Measurements from ENCODE around the gene TRAF1. TPM values are rescaled to one million over a fixed set of nuclear protein-coding genes. Genes with fewer than 3 reads are reported as not detected.

Gene TRAF1
- total and polyA plus RNA-seq, 4 donors: 3.9 to 23.1 (median 6.1) TPM

DNA sequence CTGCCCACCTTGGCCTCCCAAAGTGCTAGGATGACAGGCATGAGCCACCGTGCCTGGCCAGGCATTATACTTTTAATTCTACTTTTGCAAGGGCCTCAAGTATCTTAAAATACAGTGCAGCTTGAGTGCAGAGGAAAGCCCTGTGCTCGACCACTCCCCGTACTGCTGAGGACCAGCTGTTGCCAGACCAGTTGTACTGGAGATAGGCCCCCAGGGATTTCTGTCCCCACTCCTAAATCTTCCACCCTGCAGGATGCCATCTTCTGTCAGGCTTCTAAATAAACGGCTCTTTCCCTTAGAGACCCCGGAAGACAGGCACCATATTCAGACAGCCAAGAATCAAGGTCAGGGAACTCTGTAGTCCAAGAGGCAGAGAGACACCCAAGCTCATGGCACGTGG is 67.2 kb downstream of the TRAF1 start:
- TF ChIP-seq, protein P1, sequence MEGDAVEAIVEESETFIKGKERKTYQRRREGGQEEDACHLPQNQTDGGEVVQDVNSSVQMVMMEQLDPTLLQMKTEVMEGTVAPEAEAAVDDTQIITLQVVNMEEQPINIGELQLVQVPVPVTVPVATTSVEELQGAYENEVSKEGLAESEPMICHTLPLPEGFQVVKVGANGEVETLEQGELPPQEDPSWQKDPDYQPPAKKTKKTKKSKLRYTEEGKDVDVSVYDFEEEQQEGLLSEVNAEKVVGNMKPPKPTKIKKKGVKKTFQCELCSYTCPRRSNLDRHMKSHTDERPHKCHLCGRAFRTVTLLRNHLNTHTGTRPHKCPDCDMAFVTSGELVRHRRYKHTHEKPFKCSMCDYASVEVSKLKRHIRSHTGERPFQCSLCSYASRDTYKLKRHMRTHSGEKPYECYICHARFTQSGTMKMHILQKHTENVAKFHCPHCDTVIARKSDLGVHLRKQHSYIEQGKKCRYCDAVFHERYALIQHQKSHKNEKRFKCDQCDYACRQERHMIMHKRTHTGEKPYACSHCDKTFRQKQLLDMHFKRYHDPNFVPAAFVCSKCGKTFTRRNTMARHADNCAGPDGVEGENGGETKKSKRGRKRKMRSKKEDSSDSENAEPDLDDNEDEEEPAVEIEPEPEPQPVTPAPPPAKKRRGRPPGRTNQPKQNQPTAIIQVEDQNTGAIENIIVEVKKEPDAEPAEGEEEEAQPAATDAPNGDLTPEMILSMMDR (IDR thresholded peaks at IDR 0.05; ENCODE audit: control extremely low read depth, extremely low read depth): no peak
- no peaks in the 10 kb centered on the region for H3K27me3 ChIP-seq (ENCODE audit: control insufficient read depth in 3 of 3, insufficient read depth in 3 of 3, low read length in 2 of 3)
- H3K4me1 ChIP-seq (ENCODE audit: control insufficient read depth in 5 of 5, insufficient read depth in 5 of 5, low read length in 5 of 5): no peaks in the 10 kb centered on the region
- no peaks in the 10 kb centered on the region for H3K9me3 ChIP-seq (ENCODE audit: control insufficient read depth in 4 of 4, insufficient read depth in 3 of 4, low read length in 3 of 4)
- WGBS, 2 donors: 81 to 94% methylated on average over 6 of the region's 6 CpGs
- no peak overlapping the region for H3K4me3 ChIP-seq
- no peak for DNase-seq
- no peak overlapping the region for H3K27ac ChIP-seq (ENCODE audit: low read depth in 1 of 2, low read length in 1 of 2)
- ATAC-seq (ENCODE audit: insufficient read depth, low FRiP score): no peak
- no peak overlapping the region for H3K9ac ChIP-seq (ENCODE audit: insufficient read depth in 1 of 2, low read length in 2 of 2)
- peaks cover 0 to 41% (median 30%) of the 10 kb centered on the region in 4 donors for H3K36me3 ChIP-seq (ENCODE audit: control insufficient read depth in 4 of 4, insufficient read depth in 4 of 4, low read length in 4 of 4)

DNA sequence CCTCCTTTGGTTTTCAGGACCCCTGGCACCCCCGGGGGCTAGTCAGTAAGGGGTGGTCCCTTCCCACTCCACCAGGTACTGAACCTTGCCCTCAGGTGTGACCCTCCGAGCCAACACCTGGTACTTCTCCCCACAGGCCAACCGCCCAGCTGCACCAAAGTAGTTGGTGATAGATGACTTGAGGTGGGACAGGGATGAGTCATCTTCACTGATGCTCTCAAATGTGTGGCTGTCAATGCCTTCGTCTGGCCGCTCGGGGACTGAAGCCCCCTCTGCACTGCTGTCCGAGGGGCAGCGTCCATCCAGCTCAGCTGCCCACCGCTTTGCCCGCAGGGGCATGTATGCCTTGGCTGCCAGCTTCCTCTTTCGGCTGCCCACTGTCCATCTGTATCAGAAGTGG is 68.7 kb downstream of the TRAF1 start:
- no peaks in the 10 kb centered on the region for H3K9me3 ChIP-seq (ENCODE audit: control insufficient read depth in 4 of 4, insufficient read depth in 3 of 4, low read length in 3 of 4)
- no peak overlapping the region for H3K4me3 ChIP-seq
- no peak overlapping the region for H3K27ac ChIP-seq (ENCODE audit: low read depth in 1 of 2, low read length in 1 of 2)
- H3K27me3 ChIP-seq (ENCODE audit: control insufficient read depth in 3 of 3, insufficient read depth in 3 of 3, low read length in 2 of 3): no peaks in the 10 kb centered on the region
- DNase-seq (no peak), ATAC-seq (ENCODE audit: insufficient read depth, low FRiP score) (no peak)
- peaks cover 0 to 36% (median 30%) of the 10 kb centered on the region in 4 donors for H3K36me3 ChIP-seq (ENCODE audit: control insufficient read depth in 4 of 4, insufficient read depth in 4 of 4, low read length in 4 of 4)
- H3K4me1 ChIP-seq (ENCODE audit: control insufficient read depth in 5 of 5, insufficient read depth in 5 of 5, low read length in 5 of 5): no peaks in the 10 kb centered on the region
- 96 to 97% methylated on average over 11 of the region's 11 CpGs for WGBS, 2 donors
- no peak overlapping the region for H3K9ac ChIP-seq (ENCODE audit: insufficient read depth in 1 of 2, low read length in 2 of 2)
- TF ChIP-seq, protein P1 (IDR thresholded peaks at IDR 0.05; ENCODE audit: control extremely low read depth, extremely low read depth): no peak

DNA sequence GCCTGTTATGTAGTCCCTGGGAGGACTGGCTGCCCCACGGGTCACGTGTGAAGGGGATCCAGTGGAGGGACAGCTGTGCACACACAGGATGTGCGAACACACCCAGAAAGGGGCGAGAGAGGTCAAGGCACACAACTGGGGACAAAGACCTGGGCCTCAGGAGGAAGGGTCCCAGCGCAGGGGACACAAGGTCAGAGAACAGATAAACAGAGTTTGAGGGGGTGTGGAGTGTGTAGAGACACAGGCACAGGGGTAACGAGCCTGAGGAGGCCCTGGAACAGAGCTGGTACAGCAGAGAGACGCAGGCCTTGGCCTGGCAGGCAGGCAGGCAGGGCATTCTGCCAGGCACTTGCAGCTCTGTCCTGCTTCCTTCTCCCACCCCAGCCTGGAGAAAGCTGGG is 69.1 kb downstream of the TRAF1 start:
- ATAC-seq (ENCODE audit: insufficient read depth, low FRiP score) (no peak), DNase-seq (no peak)
- Histone ChIP-seq H3K4me3 (no peak overlapping the region), H3K36me3 (ENCODE audit: control insufficient read depth in 4 of 4, insufficient read depth in 4 of 4, low read length in 4 of 4) (peaks cover 0 to 36% (median 28%) of the 10 kb centered on the region in 4 donors), H3K9me3 (ENCODE audit: control insufficient read depth in 4 of 4, insufficient read depth in 3 of 4, low read length in 3 of 4) (no peaks in the 10 kb centered on the region), H3K9ac (ENCODE audit: insufficient read depth in 1 of 2, low read length in 2 of 2) (no peak overlapping the region), H3K4me1 (ENCODE audit: control insufficient read depth in 5 of 5, insufficient read depth in 5 of 5, low read length in 5 of 5) (no peaks in the 10 kb centered on the region), H3K27me3 (ENCODE audit: control insufficient read depth in 3 of 3, insufficient read depth in 3 of 3, low read length in 2 of 3) (no peaks in the 10 kb centered on the region), H3K27ac (ENCODE audit: low read depth in 1 of 2, low read length in 1 of 2) (no peak overlapping the region)
- 88 to 89% methylated on average over 7 of the region's 7 CpGs for WGBS, 2 donors
- TF ChIP-seq, protein P1 (IDR thresholded peaks at IDR 0.05; ENCODE audit: control extremely low read depth, extremely low read depth): no peak

DNA sequence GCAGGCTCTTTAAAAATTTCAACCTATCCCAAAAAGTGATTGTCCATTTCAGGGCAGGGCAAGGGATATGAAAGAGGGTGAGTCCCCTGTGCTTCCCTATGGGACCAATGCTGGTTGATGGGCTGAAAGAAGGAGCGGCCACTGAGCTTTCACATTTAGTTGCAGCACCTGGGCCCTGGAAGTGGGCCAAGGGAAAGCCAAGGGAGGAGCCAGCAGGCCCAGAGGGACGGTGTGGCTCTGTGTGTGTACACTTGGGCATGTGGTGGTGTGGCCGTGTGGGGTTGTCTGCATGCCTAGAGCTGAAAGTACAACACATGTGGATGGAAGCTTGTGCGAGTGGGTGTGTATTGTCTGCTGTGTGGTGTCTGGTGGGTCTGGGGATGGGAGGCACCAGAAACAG is 69.9 kb downstream of the TRAF1 start:
- Histone ChIP-seq H3K27me3 (ENCODE audit: control insufficient read depth in 3 of 3, insufficient read depth in 3 of 3, low read length in 2 of 3) (no peaks in the 10 kb centered on the region), H3K36me3 (ENCODE audit: control insufficient read depth in 4 of 4, insufficient read depth in 4 of 4, low read length in 4 of 4) (peaks cover 0 to 31% (median 23%) of the 10 kb centered on the region in 4 donors), H3K4me1 (ENCODE audit: control insufficient read depth in 5 of 5, insufficient read depth in 5 of 5, low read length in 5 of 5) (no peaks in the 10 kb centered on the region), H3K9me3 (ENCODE audit: control insufficient read depth in 4 of 4, insufficient read depth in 3 of 4, low read length in 3 of 4) (no peaks in the 10 kb centered on the region), H3K4me3 (no peak overlapping the region), H3K9ac (ENCODE audit: insufficient read depth in 1 of 2, low read length in 2 of 2) (no peak overlapping the region), H3K27ac (ENCODE audit: low read depth in 1 of 2, low read length in 1 of 2) (no peak overlapping the region)
- TF ChIP-seq, protein P1 (IDR thresholded peaks at IDR 0.05; ENCODE audit: control extremely low read depth, extremely low read depth): no peak
- ATAC-seq (ENCODE audit: insufficient read depth, low FRiP score) (no peak), DNase-seq (no peak)
- WGBS, 2 donors: 81 to 86% methylated on average over 4 of the region's 4 CpGs
